Frontal cortex (tissue), 4 donors: ENCODE data around the gene AKR1C4. TPM values are rescaled to one million over a fixed set of nuclear protein-coding genes. Genes with fewer than 3 reads are reported as not detected.
"Not testable (repeated sequence)": the region's sequence is repeated elsewhere in the genome, so short reads cannot be mapped to it uniquely, and the experiment has no call there.

Source experiments
- DNase-seq, 2 donors: peaks; one replicate each; pipeline ENCODE4 v3.0.0; 2012; ENCODE audit warnings: low spot score in 2 of 2
- FAIRE-seq: peaks from 2 replicates; lab custom pipeline; 2012; peaks lifted over from hg19 to GRCh38; lab: Jason Lieb, UNC
- total RNA-seq: library from RNA; depleted of rRNA; stranded (reverse); fragments of >200 nt; gene quantifications from one replicate; pipeline ENCODE4 v1.2.3, GENCODE V29; 2014
- donor health status: control.
- donor health status: control.
- donor health status: control.

Gene AKR1C4
- total RNA-seq, result not detected

DNA sequence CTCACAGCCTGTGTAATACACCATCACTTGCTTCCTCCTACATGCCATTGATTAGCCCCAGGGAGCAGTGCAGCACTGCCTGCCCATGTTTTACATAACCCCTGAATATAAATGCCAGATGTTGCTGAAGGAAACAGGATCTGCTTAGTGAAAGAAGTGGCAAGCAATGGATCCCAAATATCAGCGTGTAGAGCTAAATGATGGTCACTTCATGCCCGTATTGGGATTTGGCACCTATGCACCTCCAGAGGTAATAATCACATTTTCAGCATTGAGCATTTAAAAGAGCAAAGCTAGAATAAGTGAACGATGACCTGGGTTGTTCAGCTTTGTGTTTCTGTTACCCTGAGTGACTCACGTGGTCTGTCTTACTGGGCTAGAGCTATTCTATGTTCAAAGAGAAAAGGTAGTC is at the start of gene AKR1C4:
TSS of gene AKR1C4 (plus strand) at position 136 of the 412 bp plus-strand sequence. CDS start at position 167, 31 bp downstream.
- DNase-seq (no peak), FAIRE-seq (no peak)

GRCh38 chr10:5146920-5147254 is 49.8 kb upstream of the AKR1C4 start:
- FAIRE-seq (no peak), DNase-seq (no peak)

- DNase-seq (no peak), FAIRE-seq (no peak)
Measured at GRCh38 chr10:5147255-5147980, 49.2 kb upstream of the AKR1C4 start.

GRCh38 chr10:5147981-5148677 is 48.5 kb upstream of the AKR1C4 start:
- no peak for FAIRE-seq

DNA sequence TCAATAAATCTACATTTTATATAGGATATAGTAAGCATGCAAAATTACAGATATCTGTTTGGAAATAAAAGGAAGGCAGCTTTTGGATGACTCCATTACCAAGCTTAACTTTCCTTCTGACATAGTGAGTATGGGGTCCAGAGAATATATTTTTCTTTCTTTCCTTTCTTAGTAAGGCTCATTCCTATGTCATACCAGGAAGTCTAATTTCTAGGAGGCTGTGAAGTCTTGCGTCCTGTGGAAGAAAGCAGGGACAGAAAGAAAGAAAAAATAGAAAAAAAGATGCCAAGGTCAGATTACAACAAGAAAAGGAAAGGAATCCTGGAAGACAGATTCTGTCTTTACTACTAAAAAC is 48.0 kb upstream of the AKR1C4 start:
- DNase-seq (no peak), FAIRE-seq (no peak)

More at GRCh38 chr10:5147981-5148677, 48.5 kb upstream of the AKR1C4 start:
- DNase-seq, result no peak

DNA sequence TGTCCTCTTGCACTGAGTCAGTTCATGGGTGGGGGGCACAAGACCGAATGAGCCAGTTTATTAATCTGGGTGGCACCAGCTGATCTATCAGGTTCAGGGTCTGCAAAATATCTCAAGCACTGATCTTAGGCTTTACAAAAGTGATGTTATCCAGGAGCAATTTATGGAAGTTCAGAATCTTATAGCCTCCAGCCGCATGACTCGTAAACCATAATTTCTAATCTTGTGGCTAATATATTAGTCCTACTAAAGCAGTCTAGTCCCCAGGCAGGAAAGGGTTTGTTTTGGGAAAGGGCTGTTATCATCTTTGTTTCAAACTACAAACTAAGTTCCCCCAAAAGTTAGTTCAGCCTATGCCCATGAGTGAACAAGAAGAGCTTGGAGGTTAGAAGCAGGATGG is 45.6 kb upstream of the AKR1C4 start:
- FAIRE-seq (no peak), DNase-seq (no peak)

DNA sequence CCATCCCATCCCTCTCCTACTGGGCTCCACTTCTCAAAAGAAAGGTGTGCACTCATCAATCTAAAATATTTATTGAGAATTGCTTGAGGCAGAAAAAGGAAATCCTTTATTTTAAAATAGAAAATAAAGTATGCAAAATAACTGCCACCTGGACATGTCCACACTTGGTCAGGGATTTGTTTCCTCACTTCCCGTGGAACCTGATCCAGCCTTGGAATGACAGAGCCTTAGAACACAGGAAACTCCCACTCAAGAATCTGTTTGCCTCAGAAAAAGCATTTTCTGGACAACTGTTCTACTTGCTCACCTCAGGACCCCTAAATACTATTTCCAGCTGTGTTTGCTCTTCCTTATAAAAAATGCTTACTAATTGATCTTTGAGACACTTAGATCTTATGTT is 40.7 kb upstream of the AKR1C4 start:
- FAIRE-seq, result no peak

GRCh38 chr10:5157501-5157900 is 39.1 kb upstream of the AKR1C4 start:
- no peak for FAIRE-seq
- no peak for DNase-seq

More for the DNA sequence above, 40.7 kb upstream of the AKR1C4 start:
- DNase-seq, result no peak

- DNase-seq, result no peak
- FAIRE-seq, result no peak
Measured at GRCh38 chr10:5159126-5159525, 37.5 kb upstream of the AKR1C4 start.

GRCh38 chr10:5163487-5163886 is 33.1 kb upstream of the AKR1C4 start:
- FAIRE-seq, result no peak
- no peak for DNase-seq

DNA sequence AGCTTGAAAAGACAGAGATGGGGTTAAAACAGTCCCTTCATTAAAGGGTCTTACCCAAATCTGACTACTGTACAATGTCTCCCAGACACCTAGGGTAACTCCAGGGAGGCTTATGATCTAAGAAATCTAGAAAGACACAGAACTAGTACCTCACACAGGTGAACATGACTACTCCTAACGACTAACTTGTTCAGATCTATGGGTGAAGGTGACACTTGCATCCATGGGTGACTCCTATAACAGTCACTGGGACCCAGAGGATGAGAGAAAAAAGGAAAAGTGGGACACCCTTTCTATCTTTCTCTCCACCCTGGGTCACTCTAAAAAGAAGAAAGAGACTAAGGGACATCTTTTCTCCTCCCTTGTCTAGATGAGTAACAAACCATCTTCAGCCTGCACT is 30.9 kb upstream of the AKR1C4 start:
- no peak for DNase-seq
- FAIRE-seq, result no peak

DNA sequence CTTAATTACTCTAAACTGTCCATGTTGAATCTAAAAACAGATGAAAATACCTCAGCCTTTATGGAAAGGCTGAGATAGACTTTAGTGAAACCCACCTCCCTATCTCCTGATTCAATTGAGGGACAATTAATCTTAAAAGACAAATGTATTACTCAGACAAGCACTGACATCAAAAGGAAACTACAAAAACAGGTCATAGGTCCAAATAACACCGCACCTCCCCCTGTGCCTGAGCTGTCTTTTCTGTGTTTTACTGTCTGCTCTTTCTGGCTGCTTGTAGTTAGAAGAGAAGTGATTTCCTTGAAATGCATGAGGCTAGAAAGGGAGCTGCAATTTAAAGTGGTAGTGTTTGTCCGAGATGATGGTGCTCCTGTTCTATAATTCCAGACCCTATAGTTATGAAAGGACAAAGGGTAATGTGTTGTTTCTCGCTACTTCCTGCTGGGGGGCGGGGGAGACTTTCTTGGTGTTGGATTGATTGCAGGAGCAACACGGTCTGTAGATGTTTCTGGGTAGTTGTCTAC is 27.7 kb upstream of the AKR1C4 start:
- FAIRE-seq, result no peak
- no peak for DNase-seq

GRCh38 chr10:5175581-5175980 is 21.1 kb upstream of the AKR1C4 start:
- FAIRE-seq, DNase-seq: not testable (repeated sequence)

DNA sequence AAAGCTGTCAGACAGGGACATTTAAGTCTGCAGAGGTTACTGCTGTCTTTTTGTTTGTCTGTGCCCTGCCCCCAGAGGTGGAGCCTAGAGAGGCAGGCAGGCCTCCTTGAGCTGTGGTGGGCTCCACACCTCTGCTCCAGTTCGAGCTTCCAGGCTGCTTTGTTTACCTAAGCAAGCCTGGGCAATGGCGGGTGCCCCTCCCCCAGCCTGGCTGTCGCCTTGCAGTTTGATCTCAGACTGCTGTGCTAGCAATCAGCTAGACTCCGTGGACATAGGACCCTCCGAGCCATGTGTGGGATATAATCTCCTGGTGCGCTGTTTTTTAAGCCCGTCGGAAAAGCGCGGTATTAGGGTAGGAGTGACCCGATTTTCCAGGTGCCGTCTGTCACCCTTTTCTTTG is 16.1 kb upstream of the AKR1C4 start:
- DNase-seq, FAIRE-seq: not testable (repeated sequence)

DNA sequence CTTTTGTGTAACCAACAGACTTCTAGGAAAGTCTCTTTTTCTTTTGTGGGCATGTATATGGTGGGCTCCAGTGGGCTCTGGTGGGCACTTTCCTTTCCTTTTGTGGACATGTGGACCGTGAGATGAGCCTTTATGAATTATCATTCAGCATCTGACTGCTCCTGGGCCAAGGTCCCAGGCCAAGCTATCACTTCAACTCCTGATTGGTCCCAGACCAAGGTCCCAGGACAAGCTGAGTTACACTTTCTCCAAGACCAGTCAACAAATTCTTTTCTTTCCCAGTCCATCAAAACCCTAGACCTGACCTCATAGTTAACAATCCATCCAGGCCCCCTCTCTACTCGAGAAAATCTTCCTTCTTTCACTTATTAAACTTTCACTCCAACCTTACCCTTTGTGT is 12.7 kb upstream of the AKR1C4 start:
- FAIRE-seq, result no peak
- no peak for DNase-seq

GRCh38 chr10:5184987-5185775 is 11.5 kb upstream of the AKR1C4 start, which contains the start of gene AKR1C8:
AKR1C8 (minus strand) TSS chr10:5185150; CDS start chr10:5185104, 46 bp downstream.
- FAIRE-seq (no peak), DNase-seq (no peak)

DNA sequence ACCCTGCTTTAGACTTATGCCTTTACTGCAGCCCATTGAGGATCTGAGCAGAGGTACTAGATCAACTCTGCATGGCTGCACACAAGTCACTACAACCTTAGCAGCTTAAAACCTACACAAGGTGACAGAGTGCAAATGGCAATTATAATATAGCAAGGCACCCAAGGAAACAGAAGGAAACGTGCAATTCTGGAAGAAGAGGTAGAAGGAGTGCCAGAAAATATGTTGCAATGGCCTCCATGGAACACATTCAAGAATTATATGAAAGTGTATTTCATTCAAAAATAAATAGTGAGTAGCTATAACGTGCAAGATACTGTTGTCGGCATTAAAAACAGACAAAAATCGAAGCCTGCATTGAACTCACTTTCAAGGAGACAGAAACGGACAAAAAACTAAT is 8.8 kb upstream of the AKR1C4 start:
- FAIRE-seq, result no peak
- no peak for DNase-seq

DNA sequence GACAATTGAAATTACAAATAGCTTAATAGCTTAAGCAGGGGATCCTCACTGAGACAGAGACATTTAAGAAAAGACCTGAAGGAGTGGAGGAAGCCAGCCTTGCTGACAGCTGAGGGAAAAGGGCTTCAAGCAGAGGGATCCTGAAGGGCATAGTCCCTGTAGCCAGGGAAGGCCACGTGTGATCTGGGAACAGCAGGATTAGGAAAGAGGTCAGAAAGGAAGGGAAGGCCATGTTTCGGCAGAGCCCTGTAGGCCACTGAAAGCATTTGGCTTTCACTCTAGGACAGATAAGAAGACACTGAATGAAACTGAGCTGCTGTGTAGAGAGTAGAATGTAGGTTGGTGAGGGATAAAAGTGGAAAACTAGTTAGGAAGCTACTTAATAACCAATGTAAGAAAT is 8.3 kb upstream of the AKR1C4 start:
- no peak for FAIRE-seq
- DNase-seq, result no peak

DNA sequence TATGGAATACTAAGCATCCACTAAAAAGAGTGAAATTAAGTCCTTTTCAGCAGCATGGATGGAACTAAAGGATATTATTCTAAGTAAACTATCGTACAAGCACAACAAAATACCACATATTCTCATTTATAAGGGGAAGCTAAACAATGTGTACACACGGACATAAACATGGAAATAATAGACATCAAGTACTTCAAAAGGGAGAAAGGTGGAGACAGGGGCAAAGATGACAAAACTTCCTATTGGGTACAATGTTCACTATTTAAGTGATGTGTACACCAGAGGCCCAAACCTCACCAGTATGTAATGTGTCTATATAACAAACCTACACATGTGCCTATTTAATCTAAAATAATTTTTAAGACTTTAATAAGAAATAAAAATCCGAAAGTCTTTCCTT is 2.2 kb upstream of the AKR1C4 start:
- FAIRE-seq (no peak), DNase-seq (no peak)

- DNase-seq (no peak), FAIRE-seq (no peak)
Measured at GRCh38 chr10:5195727-5196374, 786 bp upstream of the AKR1C4 start.
